HEK293 (cell line): ENCODE data around the gene CACUL1.

Experiments used
- REST ChIP-seq: fragments of 450-650 bp; formaldehyde crosslinking; IDR thresholded peaks from 2 replicates; pipeline ENCODE4 v1.5.1; 2016; ENCODE audit warnings: missing biosample characterization, missing genetic modification characterization
- ZNF324 ChIP-seq: fragments of 450-650 bp; formaldehyde crosslinking; IDR thresholded peaks from 2 replicates; pipeline ENCODE4 v1.5.1; 2016; ENCODE audit warnings: missing biosample characterization, missing genetic modification characterization

- TF ChIP-seq REST (tag by site-specific recombination): no peak
- no peak for TF ChIP-seq ZNF324
These were observed 96.0 kb downstream of the CACUL1 start for GRCh38 chr10:118658762-118659161.
